AG04449 (cell line): ENCODE results near the gene CLPX.
A peak's percentile ranks its signal among the peaks of the same experiment; 100 is the strongest.
"Not testable (repeated sequence)": the region's sequence is repeated elsewhere in the genome, so short reads cannot be mapped to it uniquely, and the experiment has no call there.

Experiments used
- CTCF ChIA-PET: fragments of 350-600 bp; formaldehyde crosslinking; extraction: SDS; loops from one replicate; lab custom pipeline; 2021; ENCODE audit warnings: antibody characterized with exemption; lab: Yijun Ruan, JAX
- POLR2A ChIA-PET: fragments of 400-600, 350-600 bp; formaldehyde crosslinking; extraction: SDS; loops from one replicate; lab custom pipeline; 2020; ENCODE audit warnings: antibody characterized with exemption, inconsistent platforms; lab: Yijun Ruan, JAX
- DNase-seq: peaks from one replicate; pipeline ENCODE4 v3.0.0-alpha.2; 2010; ENCODE audit warnings: low read depth, low spot score
- H3K4me3 ChIP-seq: 2 replicates; pipeline ENCODE4 v1.5.1; 2011; ENCODE audit warnings: low read depth, mild to moderate bottlenecking, control low read depth, low read length
- TF ChIP-seq, protein P1 (sequence below): IDR thresholded peaks from one replicate; pipeline ENCODE4 v1.5.1; 2011; ENCODE audit warnings: mild to moderate bottlenecking, moderate library complexity, low read length, control low read depth, inconsistent platforms; ENCODE audit not compliant: insufficient read depth; ENCODE audit errors: missing control alignments

The CLPX gene

DNA sequence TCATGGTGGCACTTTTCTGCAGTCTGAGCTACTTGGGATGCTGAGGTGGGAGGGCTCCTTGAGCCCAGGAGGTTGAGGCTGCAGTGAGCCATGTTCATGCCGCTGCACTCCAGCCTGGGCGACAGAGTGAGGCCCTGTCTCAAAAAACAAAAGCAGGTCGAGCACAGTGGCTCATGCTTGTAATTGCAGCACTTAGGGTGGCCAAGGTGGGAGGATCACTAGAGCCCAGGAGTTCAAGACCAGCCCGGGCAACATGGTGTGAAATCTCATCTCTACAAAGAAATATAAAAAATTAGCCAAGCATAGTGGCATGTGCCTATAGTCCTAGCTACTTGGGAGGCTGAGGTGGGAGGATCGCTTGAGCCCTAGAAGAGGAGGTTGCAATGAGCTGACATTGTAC is 80.1 kb downstream of the CLPX start:
- TF ChIP-seq, protein P1, sequence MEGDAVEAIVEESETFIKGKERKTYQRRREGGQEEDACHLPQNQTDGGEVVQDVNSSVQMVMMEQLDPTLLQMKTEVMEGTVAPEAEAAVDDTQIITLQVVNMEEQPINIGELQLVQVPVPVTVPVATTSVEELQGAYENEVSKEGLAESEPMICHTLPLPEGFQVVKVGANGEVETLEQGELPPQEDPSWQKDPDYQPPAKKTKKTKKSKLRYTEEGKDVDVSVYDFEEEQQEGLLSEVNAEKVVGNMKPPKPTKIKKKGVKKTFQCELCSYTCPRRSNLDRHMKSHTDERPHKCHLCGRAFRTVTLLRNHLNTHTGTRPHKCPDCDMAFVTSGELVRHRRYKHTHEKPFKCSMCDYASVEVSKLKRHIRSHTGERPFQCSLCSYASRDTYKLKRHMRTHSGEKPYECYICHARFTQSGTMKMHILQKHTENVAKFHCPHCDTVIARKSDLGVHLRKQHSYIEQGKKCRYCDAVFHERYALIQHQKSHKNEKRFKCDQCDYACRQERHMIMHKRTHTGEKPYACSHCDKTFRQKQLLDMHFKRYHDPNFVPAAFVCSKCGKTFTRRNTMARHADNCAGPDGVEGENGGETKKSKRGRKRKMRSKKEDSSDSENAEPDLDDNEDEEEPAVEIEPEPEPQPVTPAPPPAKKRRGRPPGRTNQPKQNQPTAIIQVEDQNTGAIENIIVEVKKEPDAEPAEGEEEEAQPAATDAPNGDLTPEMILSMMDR: no peak
- H3K4me3 ChIP-seq: no peak overlapping the region
- DNase-seq: no peak
- ChIA-PET POLR2A (no interaction called here), CTCF (interaction anchor here (1.6 to 8.3 kb wide), 4 partner anchors 10 to 71 kb away, joined by 4 to 133 read pairs (median 78); partner anchors contain the start of genes KBTBD13 and UBAP1L)

DNA sequence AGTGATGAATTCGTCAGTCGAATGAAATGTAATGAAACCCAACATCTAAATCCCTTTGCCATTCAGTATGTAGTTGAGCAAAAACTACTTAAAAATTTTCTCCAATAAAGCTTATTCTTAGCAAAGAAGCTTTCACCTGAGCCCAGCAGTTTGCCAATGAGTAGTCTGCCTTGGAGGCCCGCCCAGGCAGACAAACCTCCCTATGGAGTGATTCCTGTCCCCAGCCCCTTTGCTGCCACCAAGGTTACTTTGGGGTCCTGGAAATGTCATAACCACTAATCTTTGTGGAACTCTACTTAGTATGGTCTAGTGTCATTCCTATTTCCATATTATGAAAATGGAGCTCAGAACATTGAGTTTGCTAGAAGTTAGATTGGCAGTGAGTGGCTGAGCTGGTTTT is 82.2 kb downstream of the CLPX start:
- POLR2A ChIA-PET: no interaction called here
- no peak overlapping the region for H3K4me3 ChIP-seq
- no peak for DNase-seq
- CTCF ChIA-PET: interaction anchor here (0.9 to 8.3 kb wide), 14 partner anchors 8 to 292 kb away, joined by 3 to 133 read pairs (median 9); partner anchors contain the start of genes KBTBD13, RASL12 and UBAP1L
- TF ChIP-seq, protein P1: no peak

DNA sequence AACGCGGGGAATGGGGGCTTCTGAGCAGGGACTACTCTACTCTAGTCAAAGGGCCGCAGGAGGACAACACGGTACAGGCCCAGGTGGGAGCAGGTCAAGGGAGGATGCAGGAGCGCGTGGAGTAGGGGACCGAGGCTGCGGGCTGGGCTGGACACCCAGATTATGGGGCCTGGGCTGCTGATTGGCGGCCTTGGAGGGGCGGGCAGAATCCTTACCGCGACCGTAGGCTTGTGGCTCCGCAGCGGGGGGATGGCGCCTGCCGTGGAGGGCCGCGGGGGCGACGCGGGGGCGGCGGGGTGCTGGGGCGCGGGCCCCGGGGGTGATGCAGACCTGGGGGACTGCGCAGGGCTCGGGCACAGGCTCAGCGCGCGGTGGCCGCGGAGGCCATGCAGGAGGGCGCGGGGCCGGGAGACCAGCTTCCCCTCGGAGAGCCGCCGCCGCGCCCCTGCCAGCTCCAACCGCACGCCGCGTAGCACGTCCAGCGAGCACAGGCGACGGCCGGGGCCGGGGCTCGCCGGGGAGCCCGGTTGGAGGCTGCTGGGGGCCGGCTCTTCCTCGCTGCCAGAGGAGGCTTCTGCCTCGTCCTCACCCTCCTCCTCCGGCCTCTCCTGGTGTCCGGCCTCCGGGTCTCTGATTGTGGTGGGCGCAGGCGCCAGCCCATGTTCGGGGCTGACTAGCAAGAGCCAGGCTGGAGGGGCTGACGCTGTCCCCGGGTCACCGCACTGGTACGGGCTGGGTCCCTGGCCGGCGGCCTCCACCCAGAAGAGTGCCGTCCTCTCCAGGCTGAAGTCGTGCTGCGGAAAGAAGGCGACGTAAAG is 83.0 kb downstream of the CLPX start:
- H3K4me3 ChIP-seq: no peak overlapping the region
- DNase-seq: no peak
- POLR2A ChIA-PET: no interaction called here
- CTCF ChIA-PET: interaction anchor here (0.9 to 8.3 kb wide), 31 partner anchors 9 to 371 kb away, joined by 3 to 133 read pairs (median 5); partner anchors contain the start of genes KBTBD13, PDCD7, RASL12 and UBAP1L
- TF ChIP-seq, protein P1: no peak

DNA sequence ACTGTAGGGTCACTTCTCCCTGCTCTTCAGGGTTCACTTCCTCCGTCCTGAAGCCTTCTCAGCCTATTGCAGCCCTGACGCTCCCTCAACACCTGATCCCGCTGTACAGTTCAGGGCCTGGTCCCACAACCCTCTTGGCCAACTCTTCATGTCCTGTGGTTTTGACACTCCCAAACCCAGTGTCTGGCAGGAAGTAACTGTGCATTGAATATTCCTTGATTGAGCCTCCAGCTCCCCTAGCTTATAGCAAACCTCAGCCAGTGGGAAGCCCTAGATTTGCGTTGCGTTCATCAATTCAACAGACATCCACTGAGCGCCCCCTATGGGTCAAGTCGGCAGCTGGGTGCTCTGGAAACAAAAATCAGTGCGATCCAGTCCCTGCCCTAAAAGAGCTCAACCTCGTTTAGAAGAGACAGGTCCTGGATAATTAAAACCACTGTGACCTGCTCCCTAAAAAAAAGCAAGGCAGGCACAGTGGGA is 83.7 kb downstream of the CLPX start:
- H3K4me3 ChIP-seq: no peak overlapping the region

DNA sequence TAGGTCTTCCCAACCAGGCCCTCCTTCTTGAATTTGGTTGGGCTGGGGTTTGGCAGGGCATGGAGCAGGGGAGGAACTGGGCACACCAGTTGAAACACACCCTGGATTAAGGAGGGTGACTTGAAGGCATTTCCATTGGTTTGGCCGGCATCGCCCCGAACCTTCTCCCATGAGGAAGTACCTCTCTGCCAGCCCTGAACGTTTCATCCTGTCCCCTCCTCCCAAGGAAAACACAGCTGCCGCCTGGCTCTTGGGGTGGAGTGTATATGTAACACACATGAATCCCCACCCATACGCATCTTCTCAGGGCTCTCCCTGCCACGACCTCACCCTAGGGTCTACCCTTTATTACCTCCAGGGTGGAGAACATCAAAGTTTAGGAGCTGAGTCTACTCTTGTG is 84.7 kb downstream of the CLPX start:
- H3K4me3 ChIP-seq: no peak overlapping the region
- TF ChIP-seq, protein P1: no peak
- POLR2A ChIA-PET: no interaction called here
- CTCF ChIA-PET: interaction anchor here (0.6 to 8.3 kb wide), 14 partner anchors 12 to 371 kb away, joined by 3 to 133 read pairs (median 6); partner anchors contain the start of genes KBTBD13, RASL12 and UBAP1L
- DNase-seq: no peak

More for the DNA sequence above, 83.7 kb downstream of the CLPX start:
- CTCF ChIA-PET: interaction anchor here (0.8 to 8.3 kb wide), 32 partner anchors 8 to 370 kb away, joined by 3 to 133 read pairs (median 5); partner anchors contain the start of genes KBTBD13, PDCD7, RASL12 and UBAP1L
- TF ChIP-seq, protein P1: peak; percentile 74
- POLR2A ChIA-PET: no interaction called here
- DNase-seq: no peak

DNA sequence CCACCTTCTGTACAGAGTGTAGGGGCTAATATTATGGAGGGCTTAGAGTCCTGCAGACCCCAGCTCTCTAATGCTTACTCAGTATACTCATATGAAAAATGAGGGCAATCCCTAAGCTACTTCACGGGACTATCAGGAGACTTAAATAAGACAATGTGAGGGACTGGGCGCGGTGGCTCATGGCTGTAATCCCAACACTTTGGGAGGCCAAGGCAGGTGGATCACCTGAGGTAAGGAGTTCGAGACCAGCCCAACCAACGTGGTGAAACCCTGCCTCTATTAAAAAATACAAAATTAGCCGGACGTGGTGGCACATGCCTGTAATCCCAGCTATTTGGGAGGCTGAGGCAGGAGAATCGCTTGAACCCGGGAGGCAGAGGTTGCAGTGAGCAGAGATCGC is 85.3 kb downstream of the CLPX start:
- CTCF ChIA-PET: interaction anchor here (1.7 to 8.3 kb wide), 4 partner anchors 13 to 46 kb away, joined by 12 to 133 read pairs (median 98); partner anchors contain the start of genes KBTBD13 and UBAP1L
- H3K4me3 ChIP-seq, DNase-seq, POLR2A ChIA-PET: not testable (repeated sequence)
